ENCODE results near the gene IL6ST. TPM values are rescaled to one million over a fixed set of nuclear protein-coding genes. Genes with fewer than 3 reads are reported as not detected.

IL6ST gene
- total and polyA plus RNA-seq, 10 of the 15 experiments (the other 5 are each of a cell fraction or from before 2014, with no cell fraction given) = 1.5 to 139 (median 13.0) TPM

DNA sequence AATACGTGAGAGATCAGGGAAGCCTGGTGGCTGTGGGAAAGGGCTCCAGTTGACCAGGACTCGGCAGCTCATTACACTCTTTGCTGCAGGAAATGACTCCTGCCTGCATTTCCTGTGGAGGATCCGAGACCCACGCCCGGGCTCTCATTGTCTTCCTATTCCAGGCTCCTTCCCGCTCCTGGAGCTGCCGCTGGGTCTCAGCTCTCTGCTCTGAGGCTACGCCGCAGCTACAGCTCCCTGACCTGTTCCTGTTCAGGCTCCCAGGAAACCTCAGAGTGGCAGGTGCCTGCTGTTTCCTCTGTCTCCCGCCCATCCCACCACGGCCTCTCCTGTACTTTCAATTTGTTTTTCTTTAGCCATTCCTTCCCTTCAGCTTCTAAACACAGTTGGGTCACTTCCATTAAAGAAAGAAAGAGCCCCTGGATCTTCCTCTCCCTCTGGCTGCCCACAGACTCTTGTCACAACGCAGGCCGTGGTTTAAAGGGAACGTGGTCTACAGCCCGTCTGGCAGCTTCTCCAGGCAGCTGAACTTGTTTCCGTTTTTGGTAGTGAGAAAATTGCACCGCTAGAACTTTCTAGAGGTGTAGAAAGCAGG lies 71.5 kb downstream of the IL6ST start (continued):
- TF ChIP-seq, protein P1, sequence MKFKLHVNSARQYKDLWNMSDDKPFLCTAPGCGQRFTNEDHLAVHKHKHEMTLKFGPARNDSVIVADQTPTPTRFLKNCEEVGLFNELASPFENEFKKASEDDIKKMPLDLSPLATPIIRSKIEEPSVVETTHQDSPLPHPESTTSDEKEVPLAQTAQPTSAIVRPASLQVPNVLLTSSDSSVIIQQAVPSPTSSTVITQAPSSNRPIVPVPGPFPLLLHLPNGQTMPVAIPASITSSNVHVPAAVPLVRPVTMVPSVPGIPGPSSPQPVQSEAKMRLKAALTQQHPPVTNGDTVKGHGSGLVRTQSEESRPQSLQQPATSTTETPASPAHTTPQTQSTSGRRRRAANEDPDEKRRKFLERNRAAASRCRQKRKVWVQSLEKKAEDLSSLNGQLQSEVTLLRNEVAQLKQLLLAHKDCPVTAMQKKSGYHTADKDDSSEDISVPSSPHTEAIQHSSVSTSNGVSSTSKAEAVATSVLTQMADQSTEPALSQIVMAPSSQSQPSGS (IDR thresholded peaks at IDR 0.05; ENCODE audit: low read length) = no peak
- TF ChIP-seq BHLHE40 (IDR thresholded peaks at IDR 0.05; ENCODE audit: borderline replicate concordance in 1 of 2, low read depth in 2 of 2, low read length in 1 of 2) (no peak), ZNF217 (IDR thresholded peaks at IDR 0.05) (no peak), SIX5 (IDR thresholded peaks at IDR 0.05; ENCODE audit: low read depth, low read length, severe bottlenecking) (no peak), NFYA (IDR thresholded peaks at IDR 0.05; ENCODE audit: borderline replicate concordance, low read depth, low read length) (no peak), LARP7 (IDR thresholded peaks at IDR 0.05) (no peak), RUNX3 (IDR thresholded peaks at IDR 0.05; ENCODE audit: low read length) (no peak)
- TF ChIP-seq, protein P2, sequence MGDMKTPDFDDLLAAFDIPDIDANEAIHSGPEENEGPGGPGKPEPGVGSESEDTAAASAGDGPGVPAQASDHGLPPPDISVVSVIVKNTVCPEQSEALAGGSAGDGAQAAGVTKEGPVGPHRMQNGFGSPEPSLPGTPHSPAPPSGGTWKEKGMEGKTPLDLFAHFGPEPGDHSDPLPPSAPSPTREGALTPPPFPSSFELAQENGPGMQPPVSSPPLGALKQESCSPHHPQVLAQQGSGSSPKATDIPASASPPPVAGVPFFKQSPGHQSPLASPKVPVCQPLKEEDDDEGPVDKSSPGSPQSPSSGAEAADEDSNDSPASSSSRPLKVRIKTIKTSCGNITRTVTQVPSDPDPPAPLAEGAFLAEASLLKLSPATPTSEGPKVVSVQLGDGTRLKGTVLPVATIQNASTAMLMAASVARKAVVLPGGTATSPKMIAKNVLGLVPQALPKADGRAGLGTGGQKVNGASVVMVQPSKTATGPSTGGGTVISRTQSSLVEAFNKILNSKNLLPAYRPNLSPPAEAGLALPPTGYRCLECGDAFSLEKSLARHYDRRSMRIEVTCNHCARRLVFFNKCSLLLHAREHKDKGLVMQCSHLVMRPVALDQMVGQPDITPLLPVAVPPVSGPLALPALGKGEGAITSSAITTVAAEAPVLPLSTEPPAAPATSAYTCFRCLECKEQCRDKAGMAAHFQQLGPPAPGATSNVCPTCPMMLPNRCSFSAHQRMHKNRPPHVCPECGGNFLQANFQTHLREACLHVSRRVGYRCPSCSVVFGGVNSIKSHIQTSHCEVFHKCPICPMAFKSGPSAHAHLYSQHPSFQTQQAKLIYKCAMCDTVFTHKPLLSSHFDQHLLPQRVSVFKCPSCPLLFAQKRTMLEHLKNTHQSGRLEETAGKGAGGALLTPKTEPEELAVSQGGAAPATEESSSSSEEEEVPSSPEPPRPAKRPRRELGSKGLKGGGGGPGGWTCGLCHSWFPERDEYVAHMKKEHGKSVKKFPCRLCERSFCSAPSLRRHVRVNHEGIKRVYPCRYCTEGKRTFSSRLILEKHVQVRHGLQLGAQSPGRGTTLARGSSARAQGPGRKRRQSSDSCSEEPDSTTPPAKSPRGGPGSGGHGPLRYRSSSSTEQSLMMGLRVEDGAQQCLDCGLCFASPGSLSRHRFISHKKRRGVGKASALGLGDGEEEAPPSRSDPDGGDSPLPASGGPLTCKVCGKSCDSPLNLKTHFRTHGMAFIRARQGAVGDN (IDR thresholded peaks at IDR 0.05) = 0 out of 2 replicates have a peak, but pooled peaks have one; percentile 47
- TF ChIP-seq, protein P3, sequence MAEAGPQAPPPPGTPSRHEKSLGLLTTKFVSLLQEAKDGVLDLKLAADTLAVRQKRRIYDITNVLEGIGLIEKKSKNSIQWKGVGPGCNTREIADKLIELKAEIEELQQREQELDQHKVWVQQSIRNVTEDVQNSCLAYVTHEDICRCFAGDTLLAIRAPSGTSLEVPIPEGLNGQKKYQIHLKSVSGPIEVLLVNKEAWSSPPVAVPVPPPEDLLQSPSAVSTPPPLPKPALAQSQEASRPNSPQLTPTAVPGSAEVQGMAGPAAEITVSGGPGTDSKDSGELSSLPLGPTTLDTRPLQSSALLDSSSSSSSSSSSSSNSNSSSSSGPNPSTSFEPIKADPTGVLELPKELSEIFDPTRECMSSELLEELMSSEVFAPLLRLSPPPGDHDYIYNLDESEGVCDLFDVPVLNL (IDR thresholded peaks at IDR 0.05; ENCODE audit: low read depth, low read length) = no peak
- TF ChIP-seq, protein P4, sequence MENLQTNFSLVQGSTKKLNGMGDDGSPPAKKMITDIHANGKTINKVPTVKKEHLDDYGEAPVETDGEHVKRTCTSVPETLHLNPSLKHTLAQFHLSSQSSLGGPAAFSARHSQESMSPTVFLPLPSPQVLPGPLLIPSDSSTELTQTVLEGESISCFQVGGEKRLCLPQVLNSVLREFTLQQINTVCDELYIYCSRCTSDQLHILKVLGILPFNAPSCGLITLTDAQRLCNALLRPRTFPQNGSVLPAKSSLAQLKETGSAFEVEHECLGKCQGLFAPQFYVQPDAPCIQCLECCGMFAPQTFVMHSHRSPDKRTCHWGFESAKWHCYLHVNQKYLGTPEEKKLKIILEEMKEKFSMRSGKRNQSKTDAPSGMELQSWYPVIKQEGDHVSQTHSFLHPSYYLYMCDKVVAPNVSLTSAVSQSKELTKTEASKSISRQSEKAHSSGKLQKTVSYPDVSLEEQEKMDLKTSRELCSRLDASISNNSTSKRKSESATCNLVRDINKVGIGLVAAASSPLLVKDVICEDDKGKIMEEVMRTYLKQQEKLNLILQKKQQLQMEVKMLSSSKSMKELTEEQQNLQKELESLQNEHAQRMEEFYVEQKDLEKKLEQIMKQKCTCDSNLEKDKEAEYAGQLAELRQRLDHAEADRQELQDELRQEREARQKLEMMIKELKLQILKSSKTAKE (IDR thresholded peaks at IDR 0.05; ENCODE audit: low read depth, poor library complexity, severe bottlenecking) = no peak
- TF ChIP-seq, protein P5, sequence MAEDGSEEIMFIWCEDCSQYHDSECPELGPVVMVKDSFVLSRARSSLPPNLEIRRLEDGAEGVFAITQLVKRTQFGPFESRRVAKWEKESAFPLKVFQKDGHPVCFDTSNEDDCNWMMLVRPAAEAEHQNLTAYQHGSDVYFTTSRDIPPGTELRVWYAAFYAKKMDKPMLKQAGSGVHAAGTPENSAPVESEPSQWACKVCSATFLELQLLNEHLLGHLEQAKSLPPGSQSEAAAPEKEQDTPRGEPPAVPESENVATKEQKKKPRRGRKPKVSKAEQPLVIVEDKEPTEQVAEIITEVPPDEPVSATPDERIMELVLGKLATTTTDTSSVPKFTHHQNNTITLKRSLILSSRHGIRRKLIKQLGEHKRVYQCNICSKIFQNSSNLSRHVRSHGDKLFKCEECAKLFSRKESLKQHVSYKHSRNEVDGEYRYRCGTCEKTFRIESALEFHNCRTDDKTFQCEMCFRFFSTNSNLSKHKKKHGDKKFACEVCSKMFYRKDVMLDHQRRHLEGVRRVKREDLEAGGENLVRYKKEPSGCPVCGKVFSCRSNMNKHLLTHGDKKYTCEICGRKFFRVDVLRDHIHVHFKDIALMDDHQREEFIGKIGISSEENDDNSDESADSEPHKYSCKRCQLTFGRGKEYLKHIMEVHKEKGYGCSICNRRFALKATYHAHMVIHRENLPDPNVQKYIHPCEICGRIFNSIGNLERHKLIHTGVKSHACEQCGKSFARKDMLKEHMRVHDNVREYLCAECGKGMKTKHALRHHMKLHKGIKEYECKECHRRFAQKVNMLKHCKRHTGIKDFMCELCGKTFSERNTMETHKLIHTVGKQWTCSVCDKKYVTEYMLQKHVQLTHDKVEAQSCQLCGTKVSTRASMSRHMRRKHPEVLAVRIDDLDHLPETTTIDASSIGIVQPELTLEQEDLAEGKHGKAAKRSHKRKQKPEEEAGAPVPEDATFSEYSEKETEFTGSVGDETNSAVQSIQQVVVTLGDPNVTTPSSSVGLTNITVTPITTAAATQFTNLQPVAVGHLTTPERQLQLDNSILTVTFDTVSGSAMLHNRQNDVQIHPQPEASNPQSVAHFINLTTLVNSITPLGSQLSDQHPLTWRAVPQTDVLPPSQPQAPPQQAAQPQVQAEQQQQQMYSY (CRISPR knock-in tag; IDR thresholded peaks at IDR 0.05) = no peak
- TF ChIP-seq, protein P6, sequence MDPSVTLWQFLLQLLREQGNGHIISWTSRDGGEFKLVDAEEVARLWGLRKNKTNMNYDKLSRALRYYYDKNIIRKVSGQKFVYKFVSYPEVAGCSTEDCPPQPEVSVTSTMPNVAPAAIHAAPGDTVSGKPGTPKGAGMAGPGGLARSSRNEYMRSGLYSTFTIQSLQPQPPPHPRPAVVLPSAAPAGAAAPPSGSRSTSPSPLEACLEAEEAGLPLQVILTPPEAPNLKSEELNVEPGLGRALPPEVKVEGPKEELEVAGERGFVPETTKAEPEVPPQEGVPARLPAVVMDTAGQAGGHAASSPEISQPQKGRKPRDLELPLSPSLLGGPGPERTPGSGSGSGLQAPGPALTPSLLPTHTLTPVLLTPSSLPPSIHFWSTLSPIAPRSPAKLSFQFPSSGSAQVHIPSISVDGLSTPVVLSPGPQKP (IDR thresholded peaks at IDR 0.05; ENCODE audit: low read depth, low read length) = no peak
- TF ChIP-seq, protein P7, sequence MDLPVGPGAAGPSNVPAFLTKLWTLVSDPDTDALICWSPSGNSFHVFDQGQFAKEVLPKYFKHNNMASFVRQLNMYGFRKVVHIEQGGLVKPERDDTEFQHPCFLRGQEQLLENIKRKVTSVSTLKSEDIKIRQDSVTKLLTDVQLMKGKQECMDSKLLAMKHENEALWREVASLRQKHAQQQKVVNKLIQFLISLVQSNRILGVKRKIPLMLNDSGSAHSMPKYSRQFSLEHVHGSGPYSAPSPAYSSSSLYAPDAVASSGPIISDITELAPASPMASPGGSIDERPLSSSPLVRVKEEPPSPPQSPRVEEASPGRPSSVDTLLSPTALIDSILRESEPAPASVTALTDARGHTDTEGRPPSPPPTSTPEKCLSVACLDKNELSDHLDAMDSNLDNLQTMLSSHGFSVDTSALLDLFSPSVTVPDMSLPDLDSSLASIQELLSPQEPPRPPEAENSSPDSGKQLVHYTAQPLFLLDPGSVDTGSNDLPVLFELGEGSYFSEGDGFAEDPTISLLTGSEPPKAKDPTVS (IDR thresholded peaks at IDR 0.05; ENCODE audit: low read depth, low read length) = 0 out of 2 replicates have a peak, but pooled peaks have one; percentile 40
